ACHN (cell line): ENCODE measurements around the gene STK39.
A peak's percentile ranks its signal among the peaks of the same experiment; 100 is the strongest.

Experiments
- DNase-seq: peaks from one replicate; pipeline ENCODE4 v3.0.0-alpha.2; 2015
- in situ Hi-C: cut with HindIII; loops from 2 replicates; pipeline ENCODE4 v1.10.0; 2017; ENCODE audit warnings: low sequenced_read_pairs, low pct_ligation_motif_present, low pct_unique_long_range_greater_than_20kb

Gene STK39

DNA sequence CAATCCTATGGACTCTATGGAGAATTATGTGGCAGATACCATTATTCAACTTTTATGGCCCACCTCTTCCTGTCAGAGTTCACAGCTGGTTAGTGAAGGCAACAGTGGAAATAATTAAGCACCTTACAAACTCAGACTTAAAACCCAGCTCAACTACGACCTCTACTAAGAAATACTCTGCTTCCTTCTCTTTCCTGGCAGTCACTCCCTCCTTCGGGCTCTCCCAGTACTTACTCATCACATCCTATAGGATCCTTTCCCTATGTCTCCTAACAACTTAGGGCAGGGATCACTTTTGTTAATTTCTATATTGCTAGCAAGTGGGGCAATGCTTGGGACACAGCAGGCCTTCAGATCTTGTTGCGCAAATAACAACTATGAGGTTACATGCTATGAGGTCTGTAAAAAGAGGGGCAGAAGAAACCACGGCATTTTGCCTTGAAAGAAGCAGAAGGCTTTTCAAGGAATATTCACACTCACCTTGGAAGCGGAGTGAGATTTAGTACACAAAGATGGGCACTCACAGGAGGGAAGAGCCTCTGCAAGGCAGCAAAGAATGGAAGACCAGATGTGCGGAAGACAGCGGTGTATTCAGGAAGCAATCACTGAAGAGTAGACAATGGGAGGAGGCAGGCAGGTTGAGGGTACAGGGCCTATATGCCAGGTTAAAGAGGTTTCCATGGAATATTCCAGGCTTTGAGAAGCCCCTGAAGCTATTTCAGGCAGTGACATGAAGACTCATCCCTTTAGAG, 2.1 kb downstream of the STK39 start:
- no peak for DNase-seq
- in situ Hi-C loops: no loop called here

DNA sequence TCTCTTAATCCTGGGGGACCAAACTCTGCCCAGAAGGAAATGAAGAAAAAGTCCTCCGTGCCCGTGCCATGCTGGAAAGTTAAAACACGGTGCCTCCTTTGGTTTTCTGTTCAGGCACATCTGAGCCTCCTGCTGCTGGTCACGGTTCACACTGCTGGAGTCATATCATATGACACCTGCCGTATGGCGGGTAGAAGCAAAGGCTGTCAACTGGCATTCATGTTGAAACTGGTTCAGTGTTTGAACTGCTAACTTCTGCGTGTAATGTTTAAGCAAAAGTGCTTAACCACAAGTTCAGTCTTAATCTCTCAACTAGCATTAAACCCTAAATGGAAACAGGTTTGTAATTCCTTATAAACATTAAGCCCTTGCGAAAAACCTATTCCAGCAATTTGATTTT, 3.1 kb downstream of the STK39 start:
- in situ Hi-C loops: no loop called here
- no peak for DNase-seq

DNA sequence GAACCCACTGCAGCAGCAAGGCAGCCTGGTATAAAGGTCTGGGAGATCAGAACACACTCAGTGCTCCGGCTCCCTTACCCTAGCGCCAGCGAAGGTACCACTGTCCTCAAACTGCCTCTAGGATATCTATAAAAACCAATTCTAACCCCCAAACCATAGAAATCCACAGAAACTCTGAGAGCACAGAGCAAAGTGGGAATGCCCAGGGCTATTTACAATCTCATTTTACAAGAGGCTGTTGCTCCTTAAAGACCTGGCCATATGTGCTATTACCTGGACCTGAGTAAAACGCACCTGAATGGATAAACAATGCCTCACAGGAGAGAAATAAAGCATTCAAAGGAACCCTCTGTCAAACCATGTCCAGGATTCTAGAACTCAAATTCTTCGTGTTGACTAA, 4.3 kb downstream of the STK39 start:
- in situ Hi-C loops: no loop called here
- DNase-seq: no peak

DNA sequence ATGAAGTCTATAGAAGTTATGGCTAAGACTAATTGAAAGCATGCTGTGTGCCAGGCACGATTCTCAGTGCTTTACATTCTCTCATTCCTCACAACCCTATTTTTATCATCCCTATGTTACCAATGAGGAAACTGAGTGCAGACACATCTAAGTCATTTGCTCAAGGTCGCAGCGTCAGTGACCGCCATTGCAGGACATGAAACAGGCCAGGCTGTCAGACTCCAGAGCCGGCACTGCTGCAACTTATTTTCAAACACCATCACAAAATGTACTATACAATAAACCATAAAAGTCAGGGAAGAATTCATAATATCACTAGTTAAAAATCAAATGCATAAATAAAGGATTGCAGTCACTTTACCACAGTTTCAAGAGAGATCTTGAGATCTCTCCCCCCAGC, 5.6 kb downstream of the STK39 start:
- in situ Hi-C loops: no loop called here
- DNase-seq: no peak

DNA sequence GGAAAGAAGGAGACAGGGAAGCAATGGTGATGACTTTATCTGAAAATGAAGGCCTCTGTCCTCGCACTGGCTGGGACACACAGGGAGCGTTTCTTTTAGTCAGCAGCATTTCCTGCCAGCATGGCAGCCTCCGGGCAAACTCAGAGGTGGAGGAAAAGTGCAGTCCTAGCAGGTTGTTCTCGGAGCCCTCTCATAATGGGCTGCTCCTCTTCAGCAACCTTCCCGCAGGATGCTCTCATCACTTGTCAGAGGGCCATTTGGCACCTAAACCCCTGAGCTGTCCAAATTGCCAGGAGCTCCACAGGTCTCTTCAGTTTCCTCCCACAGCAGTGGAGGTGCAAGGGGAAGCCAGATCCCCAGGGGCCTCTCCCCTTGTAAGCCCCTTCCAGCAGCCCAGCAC, 6.2 kb downstream of the STK39 start:
- in situ Hi-C loops: no loop called here
- DNase-seq: no peak

DNA sequence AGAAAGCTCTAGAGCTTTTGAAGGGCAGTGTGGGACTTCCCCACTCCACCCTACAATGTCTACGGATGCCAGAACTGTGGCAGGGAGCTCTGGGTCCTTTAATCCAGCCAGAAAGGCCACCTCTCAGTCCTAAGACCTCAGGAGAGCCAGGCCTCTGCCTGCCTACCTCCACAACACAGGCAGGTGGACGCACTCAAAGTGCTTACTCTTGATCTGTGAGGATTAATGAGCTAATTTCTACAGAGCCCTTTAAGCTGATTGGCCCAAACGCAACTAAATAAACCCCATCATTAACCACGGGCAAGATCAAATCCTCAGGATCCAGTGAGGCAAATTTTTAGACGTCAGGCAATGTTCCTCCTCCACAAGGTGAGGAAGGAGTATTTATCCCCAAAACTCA, 8.1 kb downstream of the STK39 start:
- in situ Hi-C loops: no loop called here
- DNase-seq: no peak

DNA sequence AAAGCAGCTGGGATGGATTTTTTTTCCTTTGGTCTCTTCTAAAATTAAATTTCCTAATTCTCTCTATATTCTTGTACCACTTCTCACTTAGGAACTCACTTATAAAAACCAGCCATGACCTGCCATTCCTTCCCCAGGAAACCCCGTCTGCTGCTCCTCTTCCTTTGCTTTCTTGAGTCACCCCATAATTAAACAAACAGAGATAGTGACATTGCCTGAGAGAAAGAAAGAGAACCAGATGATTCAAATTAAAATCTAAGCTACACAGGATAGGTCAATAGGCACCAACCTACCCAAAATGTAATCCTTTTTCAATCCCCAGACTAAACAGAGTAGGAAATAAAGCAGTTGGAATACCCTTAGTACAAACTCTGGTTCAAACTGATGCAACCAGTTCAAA, 9.7 kb downstream of the STK39 start:
- in situ Hi-C loops: no loop called here
- no peak for DNase-seq

DNA sequence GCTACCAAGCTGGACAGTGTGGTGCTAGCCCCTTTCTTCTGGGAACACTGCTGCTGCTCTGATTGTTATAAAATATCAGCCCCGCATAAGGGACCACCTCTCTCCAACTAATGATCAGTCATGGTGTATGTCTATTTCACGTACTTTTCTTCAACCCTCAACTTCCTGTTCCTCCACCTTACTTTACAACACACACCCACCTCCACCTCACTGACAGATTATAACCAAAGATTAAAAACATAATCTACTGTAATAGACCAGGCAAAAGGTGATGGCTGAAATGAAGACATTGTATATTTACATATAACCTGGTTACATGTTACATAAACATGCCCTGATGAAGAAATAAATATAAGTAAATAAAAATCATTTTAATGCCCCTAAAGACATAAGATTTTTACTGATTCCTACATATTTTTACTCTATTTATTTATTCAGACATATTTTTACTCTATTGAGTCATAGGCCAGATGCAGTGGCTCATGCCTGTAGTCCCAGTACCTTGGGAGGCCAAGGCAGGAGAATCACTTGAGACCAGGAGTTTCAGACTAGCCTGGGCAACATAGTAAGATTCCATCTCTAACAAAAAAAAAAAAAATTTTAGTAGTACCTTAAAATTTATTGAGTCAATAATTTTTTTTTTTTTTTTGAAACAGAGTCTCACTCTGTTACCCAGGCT, 12.8 kb downstream of the STK39 start:
- DNase-seq: no peak
- in situ Hi-C loops: no loop called here

DNA sequence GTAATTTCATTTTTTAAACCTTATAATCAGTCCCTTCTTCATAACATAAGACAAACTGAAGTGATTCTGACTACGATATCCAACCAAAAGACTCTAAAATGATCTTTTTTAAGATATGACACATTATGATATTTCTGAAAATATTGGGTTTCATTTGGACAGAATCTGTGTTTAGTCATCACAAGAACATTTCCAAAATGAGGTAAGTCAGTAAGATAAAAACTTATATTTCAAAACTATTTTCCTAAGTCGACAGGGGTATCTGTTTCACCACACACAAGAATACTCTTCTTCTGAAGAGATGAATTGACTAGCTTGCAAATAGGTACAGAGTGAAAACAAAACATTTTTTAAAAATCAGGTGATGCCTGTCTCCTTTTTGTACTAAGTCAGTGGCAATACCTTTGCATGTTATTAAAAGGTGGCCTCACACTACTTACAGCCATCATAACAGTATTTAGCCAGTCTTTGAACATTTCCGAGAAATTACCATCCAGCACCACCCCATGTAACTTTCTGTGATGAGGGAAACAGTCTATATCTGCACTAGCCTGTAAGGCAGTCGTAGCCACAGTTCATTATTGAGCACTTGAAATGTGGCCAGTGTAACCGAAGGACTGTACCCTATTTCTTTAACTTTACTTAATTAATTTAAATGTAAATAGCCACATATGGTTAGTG, 13.5 kb downstream of the STK39 start:
- in situ Hi-C loops: no loop called here
- DNase-seq: no peak

DNA sequence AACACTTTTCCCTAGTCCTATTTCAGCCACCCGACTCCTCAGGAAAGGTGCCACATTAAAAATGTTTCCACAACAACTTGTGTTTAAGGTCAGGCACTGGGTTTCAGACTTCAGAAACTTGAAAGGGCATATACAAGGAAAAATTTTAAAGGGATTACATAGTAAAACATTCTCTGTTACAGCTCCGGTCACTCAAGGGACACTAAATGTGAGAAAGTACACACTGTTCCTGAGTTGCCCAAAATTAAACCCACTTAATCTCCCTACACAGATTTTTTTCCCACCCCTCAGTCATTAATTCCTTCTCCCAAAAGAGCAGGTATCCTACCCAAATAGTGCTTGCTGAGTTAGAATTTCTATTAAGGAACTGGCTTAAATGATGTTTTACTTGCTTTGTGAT, 14.2 kb downstream of the STK39 start:
- no peak for DNase-seq
- in situ Hi-C loops: no loop called here

DNA sequence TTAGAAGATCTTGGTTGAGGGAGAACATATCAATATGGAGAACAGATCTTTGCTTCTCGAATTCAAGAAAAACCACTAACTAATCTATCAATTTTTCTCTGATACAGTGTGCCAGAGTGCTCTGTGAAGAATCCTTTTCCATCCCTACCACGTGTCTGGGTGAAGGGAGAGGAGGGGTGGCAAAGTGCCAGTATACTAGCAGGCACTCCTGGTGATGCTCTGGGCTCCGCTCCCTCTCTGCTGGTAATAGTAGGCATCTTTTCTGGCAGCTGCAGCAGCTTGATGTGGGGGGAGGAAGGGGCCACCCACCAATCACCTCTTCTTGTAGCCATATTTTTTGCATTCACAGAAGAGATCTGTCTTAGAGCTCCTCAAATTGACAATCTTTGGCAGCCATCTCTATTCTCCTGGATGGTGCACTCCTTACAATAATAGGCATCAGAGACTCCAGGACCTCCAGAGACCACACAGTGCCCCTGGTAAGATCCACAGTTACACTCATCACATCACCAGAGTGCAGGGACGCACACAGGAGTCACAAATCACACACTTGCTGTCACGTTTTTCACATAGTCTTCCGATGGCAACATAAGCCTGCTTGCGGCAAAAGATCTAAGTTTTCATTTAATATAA, 15.7 kb downstream of the STK39 start:
- in situ Hi-C loops: no loop called here
- no peak for DNase-seq

DNA sequence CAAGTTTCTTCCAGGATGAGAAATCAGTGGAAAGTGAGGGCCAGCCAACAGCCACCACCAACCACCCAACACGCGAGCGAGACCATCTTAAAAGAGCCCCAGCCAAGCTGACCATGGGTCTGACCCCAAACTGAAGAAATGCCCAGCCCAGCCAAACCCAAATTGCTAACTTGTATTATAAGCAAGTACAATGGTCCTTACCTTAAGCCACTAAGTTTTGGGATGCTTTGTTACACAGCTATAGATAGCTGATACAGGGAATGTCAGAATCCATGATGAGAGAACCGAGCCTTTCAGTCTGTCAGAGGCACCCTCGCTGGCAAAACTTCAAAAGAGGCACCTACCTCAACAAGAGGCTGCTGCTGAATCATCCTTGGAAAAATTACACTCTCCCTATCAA, 17.0 kb downstream of the STK39 start:
- in situ Hi-C loops: no loop called here
- DNase-seq: no peak

DNA sequence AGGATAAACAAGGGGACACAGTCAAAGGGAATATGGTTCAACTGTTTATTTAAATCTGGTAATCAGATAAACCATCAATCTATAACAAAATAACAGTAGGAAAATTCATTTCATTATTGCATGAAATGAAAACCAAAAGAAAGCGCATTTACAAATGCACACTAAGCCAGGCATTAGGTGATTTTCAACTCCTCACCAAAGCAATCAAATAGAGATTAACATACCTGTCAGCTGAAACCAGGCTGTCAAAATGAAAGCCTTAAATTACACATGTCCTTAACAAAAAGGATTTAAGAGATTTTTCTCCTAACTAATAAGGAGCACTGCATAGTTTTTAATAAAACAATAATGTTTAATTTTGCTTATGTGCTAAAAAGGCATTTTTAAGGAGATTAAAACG, 23.0 kb downstream of the STK39 start:
- in situ Hi-C loops: no loop called here
- no peak for DNase-seq

DNA sequence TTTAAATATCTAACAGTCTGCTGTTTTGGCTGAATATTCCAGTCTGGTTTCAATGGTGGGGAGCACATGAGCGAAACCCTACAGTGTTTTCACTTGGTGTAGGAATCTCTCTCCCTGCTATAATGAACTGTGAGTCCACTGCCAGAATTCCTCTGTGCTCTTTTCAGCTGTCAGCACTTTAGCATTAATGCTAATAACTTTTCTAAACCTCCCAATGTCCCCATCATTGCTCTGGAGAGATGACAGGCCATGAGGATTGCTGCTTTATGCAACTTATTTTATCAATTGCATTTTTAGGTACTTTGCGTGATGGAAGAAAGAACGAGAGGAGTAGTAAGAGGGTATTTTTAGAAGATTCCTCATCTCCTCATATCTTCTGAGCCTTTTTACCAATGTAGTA, 25.3 kb downstream of the STK39 start:
- DNase-seq: no peak
- in situ Hi-C loops: no loop called here

DNA sequence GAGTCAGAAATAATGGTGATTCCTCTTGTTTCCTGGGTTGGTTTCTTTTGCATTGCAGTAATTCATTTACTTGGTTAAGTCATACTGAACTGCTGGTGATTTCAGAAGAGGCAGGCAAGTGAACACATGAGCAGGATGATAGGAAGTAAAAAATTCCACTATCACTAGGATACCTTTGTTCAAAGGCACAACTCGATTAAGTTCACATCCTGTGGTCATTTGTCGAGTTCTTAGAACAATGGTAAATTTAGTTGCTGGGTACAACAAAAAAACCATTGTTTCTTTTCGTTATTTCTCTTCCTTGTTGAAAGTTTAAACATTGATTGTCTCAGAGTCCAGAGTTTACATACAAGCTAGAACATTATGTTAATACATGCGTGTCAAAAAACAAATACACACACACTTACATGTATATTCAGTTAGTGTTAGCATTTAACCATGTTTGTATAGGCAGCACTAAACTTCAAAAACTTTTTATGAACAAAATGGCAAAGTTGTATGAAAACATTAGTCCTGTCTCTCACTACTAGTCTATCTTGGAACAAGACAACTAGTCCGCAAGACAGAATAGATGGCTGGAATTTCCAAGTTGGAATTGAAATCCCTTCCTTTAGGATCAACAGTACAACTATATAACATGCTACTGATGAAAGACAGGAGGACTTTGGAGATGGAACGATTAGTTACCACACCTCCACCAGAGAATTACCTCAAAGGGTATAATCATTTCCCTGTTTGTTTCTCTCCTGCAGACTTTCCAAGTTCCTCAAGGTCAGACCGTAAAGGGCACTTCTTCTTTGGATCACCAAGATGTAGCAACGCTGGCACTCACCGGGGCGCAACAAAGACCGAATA, 26.2 kb downstream of the STK39 start:
- in situ Hi-C loops: no loop called here
- DNase-seq: peak; percentile 90

DNA sequence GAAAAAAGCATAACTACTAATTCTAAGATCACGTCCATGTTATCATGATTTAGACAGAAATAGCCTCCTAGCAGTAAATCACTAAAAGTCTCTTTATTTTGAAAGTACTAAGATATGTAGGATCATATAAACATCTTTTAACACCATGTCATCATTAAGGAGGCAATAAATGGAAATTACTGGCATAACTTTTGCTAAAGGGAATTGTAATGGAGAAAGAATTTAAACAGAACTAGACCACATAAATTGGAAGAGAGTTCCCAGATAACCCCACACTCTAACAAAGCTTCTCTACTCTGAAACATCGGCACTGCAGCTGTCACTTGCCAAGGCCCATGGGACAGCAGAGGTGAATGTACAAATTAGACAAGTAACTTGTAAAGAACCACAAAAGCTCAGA, 29.5 kb downstream of the STK39 start:
- DNase-seq: no peak
- in situ Hi-C loops: no loop called here

DNA sequence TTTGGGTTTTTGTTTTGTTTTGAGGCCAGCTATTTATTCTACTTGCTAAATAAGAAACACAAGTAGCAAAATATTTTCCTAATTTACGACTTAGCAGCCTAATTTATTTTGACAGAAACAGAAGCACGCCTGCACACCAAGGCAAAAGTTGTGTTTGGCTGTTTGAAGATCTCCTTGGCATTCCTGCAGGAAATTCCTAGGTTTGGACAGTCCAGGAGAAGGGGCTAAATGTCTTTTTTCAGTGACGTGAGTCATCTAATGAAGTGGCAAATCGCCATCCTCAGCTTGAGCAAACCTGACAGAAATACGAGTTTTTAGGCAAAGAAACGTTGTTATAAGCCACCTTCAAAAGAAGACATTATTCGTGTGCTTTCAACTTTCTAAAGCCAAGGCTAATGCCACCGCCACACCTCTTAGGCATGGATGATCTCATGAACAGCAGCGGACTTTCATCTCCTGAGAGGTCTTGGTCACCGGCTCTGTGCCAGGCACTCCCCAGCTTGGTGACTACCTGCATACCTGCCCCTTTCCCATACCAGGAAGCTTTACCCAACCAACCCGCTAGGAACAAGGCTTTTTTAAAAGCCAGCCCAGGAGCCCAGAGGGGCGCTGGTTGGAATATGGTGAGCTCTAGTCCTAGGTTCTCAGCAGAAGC, 30.9 kb downstream of the STK39 start:
- in situ Hi-C loops: no loop called here
- DNase-seq: no peak

DNA sequence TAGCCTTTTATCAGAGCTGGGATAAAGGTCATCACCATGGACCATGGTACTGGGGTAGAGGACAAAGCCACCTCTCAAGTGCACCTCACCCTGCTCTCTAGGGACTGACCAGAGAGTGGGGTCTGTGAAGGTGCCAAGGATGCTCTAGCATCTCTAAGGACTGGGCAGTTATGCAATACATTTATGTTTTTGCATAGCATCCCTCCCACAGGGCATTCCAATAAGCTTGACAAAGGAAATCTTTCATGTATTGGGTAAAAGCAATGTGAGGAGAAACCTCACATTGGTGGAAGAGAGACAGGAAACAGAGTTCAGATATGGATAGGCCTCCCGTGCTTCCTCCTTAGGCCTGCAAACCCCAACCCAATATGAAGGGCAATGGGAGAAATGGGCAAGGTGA, 31.6 kb downstream of the STK39 start:
- in situ Hi-C loops: no loop called here

More for the DNA sequence above, 31.6 kb downstream of the STK39 start:
- no peak for DNase-seq
